Stimulated activated CD4-positive, alpha-beta T cell treated with anti-CD3 and anti-CD28 coated beads, Interleukin-4, amount 100 ng/mL, for 1 hour (primary cell): ENCODE measurements around the gene SSUH2.
"Not testable (repeated sequence)": the region's sequence is repeated elsewhere in the genome, so short reads cannot be mapped to it uniquely, and the experiment has no call there.

Source experiments
- DNase-seq: peaks from one replicate; pipeline ENCODE4 v3.0.0-alpha.2; 2020

SSUH2 gene

DNA sequence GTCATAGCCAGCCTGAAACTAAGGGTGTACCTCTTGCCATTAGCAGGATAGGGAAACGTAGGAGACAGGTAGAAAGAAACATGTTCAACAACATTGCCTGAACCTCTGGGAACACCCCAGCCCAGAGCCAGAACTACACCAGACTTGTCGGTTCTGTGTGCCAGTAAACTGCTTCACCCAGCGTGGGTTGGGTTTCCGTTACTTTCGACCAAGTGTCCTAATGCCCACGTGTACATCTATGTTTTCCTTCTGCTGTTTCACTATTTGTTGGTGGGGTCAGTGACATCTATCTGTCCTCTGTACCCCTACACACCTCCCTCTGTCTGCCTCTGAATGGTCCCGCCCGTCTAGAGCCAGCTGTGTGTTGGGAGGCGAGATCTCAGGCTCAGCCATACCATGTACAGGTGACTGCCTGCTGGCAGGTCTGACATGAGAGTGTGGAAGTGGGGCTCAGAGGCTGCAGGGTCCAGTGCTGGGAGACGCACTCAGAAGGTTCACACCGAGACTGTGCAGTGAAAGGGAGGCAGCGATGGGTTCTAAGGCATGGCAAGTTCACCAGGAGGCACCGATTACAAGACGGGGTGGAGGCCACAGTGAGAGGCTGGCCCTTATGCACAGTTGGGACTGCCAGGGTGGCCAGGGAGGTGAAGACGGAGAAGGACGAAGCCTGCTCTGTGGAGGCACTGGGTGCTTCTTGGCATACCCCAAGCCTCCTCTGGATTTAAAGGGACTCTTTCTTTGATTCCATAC lies 36.4 kb downstream of the SSUH2 start:
- DNase-seq, result no peak

DNA sequence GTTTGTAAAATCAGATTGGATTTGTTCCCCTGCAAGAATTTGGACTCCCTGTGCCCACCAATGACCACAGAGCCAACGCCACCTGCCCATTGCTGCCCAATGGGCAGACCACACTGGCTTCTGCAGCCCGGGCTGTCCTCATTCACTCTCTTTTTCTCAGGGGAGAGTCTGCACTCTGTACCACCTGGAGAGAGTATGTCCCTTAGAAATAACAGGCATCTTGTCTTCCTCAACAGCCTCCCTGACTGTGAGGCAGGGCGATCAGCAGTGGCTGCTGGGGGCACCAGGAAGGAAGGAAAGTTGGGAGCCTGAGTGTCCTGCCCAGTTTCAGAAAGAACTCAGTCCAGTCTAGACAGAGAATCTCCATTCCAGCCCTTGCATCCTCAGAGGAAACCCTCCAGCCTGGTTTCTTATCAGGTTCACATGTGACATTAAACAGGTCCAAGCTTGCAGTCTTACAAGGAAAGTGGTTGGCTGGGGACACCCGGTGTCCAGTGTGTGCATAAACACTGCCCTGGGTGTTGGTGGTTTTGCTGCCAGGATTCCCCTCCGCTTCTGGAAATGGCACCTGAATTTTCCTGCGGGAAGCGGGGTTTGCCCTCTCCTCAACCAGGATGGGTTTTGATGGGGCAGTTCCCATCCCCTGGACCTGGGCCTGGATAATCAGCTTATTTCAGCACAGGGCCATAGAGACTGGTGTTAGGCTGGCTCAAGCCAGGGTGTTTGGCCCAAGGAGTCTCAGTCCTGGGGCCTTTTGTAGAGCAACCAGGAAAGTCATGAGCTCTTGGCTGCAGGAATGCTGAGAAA lies 37.2 kb downstream of the SSUH2 start:
- no peak for DNase-seq

DNA sequence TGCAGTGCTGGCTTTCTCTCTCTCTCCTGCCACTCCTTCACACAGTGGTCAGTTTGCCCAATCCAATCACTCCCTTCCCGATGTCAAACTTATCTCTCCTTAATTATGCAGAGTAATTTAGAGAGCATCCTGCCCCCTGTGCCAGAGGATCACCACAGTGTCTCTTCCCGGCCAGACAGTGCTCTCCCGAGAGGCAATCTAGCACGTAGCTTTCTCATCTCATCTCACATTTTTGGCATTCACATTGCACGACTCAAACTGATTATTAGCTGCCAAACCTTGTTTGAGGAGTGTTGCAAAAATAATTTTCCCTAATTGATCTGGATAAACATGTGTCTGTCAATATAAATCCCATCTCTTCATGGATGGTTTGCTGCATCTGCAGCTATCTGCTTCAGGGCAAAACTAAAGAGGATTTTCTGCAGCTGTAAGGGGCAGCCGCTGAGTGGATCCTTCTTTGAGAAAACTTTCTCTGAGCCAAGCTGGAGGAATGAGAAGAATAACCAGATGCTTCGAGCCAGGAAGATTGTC lies 37.8 kb downstream of the SSUH2 start:
- DNase-seq, result no peak

- no peak for DNase-seq
Measured at GRCh38 chr3:8604988-8605387, 39.6 kb downstream of the SSUH2 start.

GRCh38 chr3:8604006-8604405 lies 40.6 kb downstream of the SSUH2 start:
- no peak for DNase-seq

DNA sequence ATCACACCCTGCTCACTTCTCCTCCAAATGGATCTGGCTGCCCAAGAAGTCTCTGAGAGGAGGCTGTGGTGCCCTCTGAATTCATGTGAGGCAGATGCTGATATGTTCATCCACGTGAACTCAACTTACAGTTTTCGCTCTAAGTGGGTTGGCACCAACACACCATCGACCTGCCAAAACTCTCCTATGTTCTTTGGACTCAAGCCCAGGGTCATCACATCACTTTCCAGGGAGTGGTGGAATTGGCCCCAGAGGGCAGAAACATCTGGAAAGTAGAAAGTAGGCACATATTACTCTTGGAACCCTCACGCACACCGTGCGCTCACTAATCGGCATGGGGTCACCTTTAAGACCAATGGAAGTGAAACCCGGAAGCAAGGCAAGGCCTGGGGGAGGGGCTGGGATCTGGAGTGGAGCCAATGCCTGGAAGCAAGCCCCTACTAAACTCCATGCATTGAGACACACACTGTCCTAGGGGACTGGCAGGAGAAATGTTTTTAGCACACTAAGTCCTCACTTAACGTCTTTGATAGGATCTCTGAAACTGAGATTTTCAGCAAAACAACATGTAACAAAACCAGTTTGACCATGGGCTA lies 41.4 kb downstream of the SSUH2 start:
- DNase-seq, result no peak

- DNase-seq, result no peak
Measured at GRCh38 chr3:8600457-8600856, 44.1 kb downstream of the SSUH2 start.

GRCh38 chr3:8599146-8599545 lies 45.5 kb downstream of the SSUH2 start:
- no peak for DNase-seq

DNA sequence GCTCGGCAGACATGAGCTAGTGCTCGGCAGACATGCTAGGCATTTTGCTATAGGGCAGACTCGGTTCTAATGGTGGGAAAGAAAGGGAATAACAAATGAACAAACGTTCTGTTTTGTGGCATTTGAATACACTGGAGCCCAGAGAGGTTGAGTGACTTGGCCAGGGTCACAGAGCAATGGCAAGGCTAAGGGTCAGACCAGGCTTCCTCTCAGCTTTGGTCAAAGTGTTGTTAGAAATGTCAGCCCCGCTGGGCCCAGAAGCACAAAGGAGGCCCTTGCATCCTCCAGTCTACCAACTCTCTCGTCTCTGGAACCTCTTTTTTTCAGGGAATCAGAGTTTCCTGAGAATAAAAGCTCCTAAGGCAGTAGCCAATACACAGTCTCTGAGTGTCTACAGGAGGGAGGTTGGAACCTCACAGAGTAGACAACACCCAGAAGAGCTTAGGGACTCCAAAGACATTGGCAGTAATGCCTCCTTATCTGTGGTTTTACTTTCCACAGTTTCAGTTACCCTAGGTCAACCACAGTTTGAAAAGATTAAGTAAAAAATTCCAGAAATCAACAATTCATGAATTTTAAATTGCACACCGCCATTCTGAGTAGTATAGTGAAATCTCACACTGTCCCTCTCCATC lies 47.3 kb downstream of the SSUH2 start:
- no peak for DNase-seq

DNA sequence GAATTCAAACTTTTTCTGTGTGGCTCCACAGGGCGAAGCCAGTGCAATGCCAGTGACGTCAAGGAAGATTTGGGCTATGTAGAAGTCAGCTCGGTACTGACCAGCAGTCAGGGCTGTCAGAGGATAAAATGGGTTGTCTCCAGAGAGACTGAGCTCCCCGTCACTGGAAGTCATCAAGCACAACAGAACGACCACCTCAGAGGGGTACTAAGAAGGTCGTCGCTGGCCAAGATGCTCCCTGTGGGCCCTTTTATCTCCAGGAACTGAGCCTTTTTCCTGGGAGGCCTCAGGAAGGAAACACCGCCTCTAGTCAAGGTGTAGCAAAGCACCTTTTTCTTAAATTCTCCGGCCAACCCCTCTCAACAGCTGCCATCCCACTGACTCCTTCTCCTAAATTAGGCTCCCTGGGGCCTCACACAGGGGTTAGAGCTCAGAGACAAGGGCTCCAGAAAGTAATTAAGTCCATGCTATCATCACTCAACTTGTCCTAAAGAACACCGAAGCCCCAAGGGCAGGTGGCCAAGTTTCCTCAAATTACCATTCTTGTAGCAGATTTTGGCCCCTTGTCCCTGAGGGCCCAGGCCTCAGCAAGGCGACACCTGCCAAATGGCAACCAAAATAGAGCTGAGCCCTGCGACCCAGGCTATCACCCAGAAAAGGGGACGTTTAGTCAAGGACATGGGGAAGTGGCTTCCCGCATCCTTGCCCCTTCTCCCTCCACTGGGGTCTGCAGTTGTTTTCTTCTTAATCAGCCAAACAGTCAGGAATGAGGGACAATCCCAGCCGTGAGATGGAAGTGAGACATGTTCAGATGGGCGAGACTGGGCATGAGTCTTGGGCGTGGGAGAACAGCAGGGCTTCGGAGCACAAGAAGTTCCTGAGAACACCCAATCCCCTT lies 48.0 kb downstream of the SSUH2 start:
- DNase-seq, result no peak

- DNase-seq, result no peak
Measured at GRCh38 chr3:8595695-8596115, 48.9 kb downstream of the SSUH2 start.

DNA sequence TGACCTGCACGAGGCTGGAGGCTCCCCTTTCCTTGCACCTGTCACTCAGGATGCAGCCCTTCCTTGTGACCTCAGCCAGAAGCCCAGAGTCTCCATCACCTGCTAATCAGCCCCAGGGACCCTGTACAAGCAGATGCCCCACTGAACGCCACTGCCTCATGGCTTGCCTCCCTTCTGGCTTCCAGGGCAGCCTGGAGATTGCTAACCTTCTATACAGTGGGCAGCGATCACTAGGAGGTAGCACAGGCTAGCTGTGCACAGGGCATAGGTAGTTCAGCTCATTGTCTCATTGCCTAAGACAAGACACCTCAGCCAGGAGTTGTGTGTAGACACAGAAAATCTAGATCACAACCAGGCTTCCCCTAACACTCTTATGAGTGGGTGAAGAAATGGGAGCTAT lies 49.3 kb downstream of the SSUH2 start:
- DNase-seq, result no peak

DNA sequence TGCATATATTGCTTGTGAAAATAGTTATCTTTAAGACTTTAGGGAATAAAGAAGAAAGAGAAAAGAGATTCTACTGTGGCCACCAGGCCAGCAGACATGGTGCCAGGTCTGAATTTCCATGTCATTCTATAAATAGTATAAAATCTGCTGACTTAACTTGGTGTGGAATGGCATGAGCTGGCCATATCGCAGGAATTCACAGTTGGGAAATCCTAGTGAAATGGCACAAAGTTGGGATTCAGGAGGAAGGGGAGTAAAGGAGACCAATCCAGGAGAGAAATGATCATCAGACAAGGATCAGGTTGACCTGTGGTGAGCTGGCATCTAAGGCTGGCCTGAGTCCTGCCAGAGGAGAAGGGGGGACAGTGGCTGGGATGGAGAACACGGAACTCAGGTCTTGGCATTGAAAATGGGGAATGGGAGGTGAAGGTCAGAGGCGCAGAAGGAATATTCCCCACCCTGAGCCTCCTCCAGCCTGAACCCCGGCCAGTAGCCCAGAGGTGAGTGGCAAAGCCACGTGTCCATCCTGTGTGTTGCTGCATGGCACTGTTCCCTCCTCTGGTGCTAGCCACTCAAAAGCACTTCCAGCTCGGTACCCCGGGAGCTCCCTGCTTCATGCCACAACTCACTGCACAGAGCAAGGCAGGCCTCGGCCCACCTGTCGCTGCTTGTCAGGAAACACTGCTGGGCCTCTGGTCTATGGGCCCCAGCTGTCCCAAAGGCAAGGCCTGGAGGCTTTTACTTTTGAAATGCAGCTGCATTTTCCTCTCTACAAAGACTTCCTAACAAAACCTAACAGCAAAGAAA lies 51.4 kb downstream of the SSUH2 start:
- DNase-seq, result no peak

- no peak for DNase-seq
Measured at GRCh38 chr3:8589880-8590556, 54.6 kb downstream of the SSUH2 start.

DNA sequence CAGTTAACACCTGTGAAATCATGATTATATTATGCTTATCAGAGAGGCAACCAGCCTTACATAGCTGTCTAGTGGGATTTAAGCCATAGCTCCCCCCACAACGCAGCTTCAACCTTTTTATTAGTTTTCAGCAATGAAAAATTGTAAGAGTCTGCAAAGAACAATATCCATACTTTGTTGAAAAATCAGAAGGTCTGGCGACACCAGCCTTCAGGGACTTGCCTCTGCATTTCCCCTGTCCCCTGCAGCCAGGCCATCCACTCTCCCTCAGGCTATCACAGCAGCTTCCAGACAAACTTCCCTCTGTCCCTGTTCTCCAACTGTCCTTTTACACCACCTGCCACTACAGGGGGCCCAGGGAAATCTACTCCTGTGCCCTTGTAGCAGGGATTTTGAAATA lies 59.9 kb downstream of the SSUH2 start:
- no peak for DNase-seq

GRCh38 chr3:8581806-8582445 lies 62.7 kb downstream of the SSUH2 start:
- DNase-seq, result no peak

- DNase-seq, result no peak
Measured at GRCh38 chr3:8581373-8581772, 63.2 kb downstream of the SSUH2 start.

DNA sequence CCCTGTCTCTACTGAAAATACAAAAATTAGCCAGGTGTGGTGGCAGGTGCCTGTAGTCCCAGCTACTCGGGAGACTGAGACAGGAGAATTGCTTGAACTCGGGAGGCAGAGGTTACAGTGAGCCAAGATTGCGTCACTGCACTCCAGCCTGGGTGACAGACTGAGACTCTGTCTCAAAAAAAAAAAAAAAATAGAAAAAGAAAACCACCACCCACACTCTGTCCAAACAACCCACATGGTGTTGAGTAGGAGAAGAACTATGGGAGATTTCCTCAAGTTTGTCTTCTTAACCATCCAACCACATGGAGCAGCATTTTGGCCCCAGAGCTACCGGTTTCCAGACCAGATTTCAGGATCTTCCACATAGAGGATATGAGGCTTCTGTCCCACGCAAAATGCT lies 64.2 kb downstream of the SSUH2 start:
- not testable (repeated sequence) for DNase-seq

- DNase-seq, result no peak
Measured at GRCh38 chr3:8579943-8580342, 64.7 kb downstream of the SSUH2 start.

GRCh38 chr3:8579096-8579495 lies 65.5 kb downstream of the SSUH2 start:
- no peak for DNase-seq
